Measurements from ENCODE around the gene PJVK. TPM values are rescaled to one million over a fixed set of nuclear protein-coding genes. Genes with fewer than 3 reads are reported as not detected.
A peak's percentile ranks its signal among the peaks of the same experiment; 100 is the strongest.
"Not testable (repeated sequence)": the region's sequence is repeated elsewhere in the genome, so short reads cannot be mapped to it uniquely, and the experiment has no call there.

PJVK gene
- total RNA-seq, 6 donors from 2014 or later, result 1.7 to 3.7 (median 2.1) TPM; not detected in 1

DNA sequence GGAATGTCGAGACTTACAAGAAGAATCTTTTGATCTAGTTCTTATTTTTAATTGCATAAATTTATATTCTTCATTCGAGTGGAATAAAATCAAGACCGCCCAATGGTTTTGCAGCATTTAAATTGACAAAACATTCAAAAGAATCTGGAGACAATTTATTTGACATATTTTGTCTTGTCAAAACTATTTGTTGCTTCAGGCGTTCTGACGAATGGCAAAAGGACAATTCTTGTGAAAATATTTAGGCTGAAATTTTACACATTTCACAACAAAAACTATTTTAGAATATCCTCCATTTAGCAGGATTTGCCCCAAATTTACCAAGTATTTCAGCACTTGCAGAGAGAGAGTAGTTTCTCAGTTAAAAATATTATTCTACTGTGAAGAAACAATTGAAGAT lies 41.9 kb upstream of the PJVK start:
- no peak for DNase-seq
- WGBS, 2 donors, result 88 to 91% methylated on average over 5 of the region's 5 CpGs
- no peak for TF ChIP-seq POLR2AphosphoS5 (IDR thresholded peaks at IDR 0.05)
- TF ChIP-seq, protein P1, sequence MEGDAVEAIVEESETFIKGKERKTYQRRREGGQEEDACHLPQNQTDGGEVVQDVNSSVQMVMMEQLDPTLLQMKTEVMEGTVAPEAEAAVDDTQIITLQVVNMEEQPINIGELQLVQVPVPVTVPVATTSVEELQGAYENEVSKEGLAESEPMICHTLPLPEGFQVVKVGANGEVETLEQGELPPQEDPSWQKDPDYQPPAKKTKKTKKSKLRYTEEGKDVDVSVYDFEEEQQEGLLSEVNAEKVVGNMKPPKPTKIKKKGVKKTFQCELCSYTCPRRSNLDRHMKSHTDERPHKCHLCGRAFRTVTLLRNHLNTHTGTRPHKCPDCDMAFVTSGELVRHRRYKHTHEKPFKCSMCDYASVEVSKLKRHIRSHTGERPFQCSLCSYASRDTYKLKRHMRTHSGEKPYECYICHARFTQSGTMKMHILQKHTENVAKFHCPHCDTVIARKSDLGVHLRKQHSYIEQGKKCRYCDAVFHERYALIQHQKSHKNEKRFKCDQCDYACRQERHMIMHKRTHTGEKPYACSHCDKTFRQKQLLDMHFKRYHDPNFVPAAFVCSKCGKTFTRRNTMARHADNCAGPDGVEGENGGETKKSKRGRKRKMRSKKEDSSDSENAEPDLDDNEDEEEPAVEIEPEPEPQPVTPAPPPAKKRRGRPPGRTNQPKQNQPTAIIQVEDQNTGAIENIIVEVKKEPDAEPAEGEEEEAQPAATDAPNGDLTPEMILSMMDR (IDR thresholded peaks at IDR 0.05), result no peak
- TF ChIP-seq POLR2A (IDR thresholded peaks at IDR 0.05), result no peak
- no peak for TF ChIP-seq EP300 (IDR thresholded peaks at IDR 0.05)
- no peaks in the 10 kb centered on the region for H3K36me3 ChIP-seq
- H3K27me3 ChIP-seq, result no peaks in the 10 kb centered on the region
- ATAC-seq (ENCODE audit: low FRiP score in 2 of 2), result no peak
- peaks cover 4 to 10% (median 4%) of the 10 kb centered on the region in 4 donors for H3K4me1 ChIP-seq
- H3K27ac ChIP-seq, result no peak overlapping the region
- no peak overlapping the region for H3K4me3 ChIP-seq
- H3K9me3 ChIP-seq, result no peaks in the 10 kb centered on the region

DNA sequence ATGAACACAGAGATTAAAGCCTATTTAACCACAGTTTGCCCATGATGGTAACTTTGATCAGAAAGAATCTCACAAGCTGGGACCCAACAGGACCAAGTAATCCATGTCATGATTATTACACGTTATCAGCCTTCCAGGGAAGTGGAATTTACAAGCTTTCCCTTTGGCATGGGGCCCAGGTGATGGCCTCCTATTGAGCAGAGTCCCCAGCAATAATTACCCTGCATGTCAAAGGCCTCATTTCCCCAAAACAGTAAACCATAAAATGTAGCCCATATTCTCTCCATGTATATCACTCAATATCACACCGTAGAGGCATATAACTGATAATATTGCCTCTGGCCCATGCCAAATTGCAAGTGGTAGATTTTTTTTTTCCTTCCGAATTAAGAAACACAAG lies 39.1 kb upstream of the PJVK start:
- DNase-seq, result no peak
- Histone ChIP-seq H3K27me3 (no peaks in the 10 kb centered on the region), H3K9me3 (no peaks in the 10 kb centered on the region), H3K4me3 (no peak overlapping the region), H3K27ac (no peak overlapping the region), H3K4me1 (peaks cover 8 to 12% (median 12%) of the 10 kb centered on the region in 4 donors), H3K36me3 (no peaks in the 10 kb centered on the region)
- TF ChIP-seq, protein P1 (IDR thresholded peaks at IDR 0.05), result no peak
- TF ChIP-seq EP300 (IDR thresholded peaks at IDR 0.05), result no peak
- WGBS, 2 donors, result 93% methylated on average over 2 to 3 of the region's 3 CpGs
- ATAC-seq (ENCODE audit: low FRiP score in 2 of 2), result no peak

DNA sequence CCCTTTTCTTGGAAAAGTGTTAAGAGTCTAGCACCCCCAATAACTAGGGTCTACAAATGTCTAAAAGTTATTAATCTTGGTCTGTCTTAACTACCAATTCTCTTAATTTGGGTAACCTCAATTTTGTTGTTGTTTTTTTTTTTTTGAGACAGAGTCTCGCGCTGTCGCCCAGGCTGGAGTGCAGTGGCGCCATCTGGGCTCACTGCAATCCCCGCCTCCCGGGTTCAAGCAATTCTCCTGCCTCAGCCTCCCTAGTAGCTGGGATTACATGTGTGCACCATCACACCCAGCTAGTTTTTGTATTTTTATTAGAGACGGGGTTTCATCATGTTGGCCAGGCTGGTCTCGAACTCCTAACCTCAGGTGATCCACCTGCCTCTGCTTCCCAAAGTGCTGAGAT lies 38.7 kb upstream of the PJVK start:
- peaks cover 8 to 12% (median 12%) of the 10 kb centered on the region in 4 donors for H3K4me1 ChIP-seq
- DNase-seq, result not testable (repeated sequence)

DNA sequence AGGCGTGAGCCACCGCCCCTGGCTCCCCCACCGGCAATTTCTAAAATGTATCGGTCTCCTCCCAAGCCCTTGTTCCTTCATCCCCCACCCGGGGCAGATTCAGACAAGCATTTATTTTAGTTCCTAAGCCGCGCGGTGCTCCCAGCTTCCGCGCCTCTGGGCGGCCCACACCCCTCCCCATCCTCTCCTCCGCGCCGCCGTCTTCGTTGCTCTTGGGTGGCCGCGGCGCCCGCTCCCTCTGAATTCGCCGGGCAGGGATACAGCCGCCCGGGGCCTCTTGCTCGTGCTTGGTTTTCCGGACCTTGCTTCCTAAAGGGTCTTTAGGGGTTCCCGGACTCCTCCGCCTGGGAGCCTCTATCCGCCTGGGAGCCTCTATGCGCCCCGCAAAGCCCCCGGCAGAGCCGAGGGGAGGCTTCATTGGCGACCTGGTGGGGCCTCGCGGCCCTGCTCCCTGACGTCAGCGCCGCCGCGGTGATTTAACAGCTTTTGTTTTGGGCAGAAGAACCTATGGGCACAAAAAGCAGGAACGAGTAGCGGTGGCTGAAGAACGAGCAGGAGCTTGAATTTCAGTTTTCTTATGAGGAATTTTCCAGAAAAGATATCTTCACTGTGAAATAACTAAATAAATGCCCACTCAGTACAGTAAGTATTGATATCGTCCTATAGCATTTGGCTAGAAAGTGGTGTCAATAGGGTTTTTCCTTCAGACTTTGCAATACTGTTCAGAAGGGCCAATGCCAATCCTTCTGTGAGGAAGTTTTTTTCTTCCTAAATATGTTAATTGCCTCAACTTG lies 37.5 kb upstream of the PJVK start:
- Histone ChIP-seq H3K9me3 (no peaks in the 10 kb centered on the region), H3K27ac (peak overlapping the region; percentile 89 to 94 (median 92)), H3K4me3 (peak overlapping the region; percentile 30 to 65 (median 62)), H3K36me3 (no peaks in the 10 kb centered on the region), H3K27me3 (no peaks in the 10 kb centered on the region), H3K4me1 (peaks cover 8 to 12% (median 12%) of the 10 kb centered on the region in 4 donors)
- peak; percentile 85 to 93 for DNase-seq
- TF ChIP-seq EP300 (IDR thresholded peaks at IDR 0.05) (no peak), POLR2AphosphoS5 (IDR thresholded peaks at IDR 0.05) (peak in 1 of 2 donors; percentile 40), POLR2A (IDR thresholded peaks at IDR 0.05) (peak in 1 of 4 donors; percentile 67)
- TF ChIP-seq, protein P1 (IDR thresholded peaks at IDR 0.05), result peak in 4 of 6 experiments; percentile 9 to 39 (median 23)
- peak; percentile 92 to 95 for ATAC-seq (ENCODE audit: low FRiP score in 2 of 2)
- 1% methylated on average over 25 to 45 of the region's 45 CpGs for WGBS, 2 donors

More for the DNA sequence above, 38.7 kb upstream of the PJVK start:
- H3K27me3 ChIP-seq; H3K27ac ChIP-seq; H3K36me3 ChIP-seq; ATAC-seq (ENCODE audit: low FRiP score in 2 of 2); H3K4me3 ChIP-seq; H3K9me3 ChIP-seq: not testable (repeated sequence)
- 95 to 97% methylated on average over 8 of the region's 8 CpGs for whole genome bisulfite sequencing, 2 donors

DNA sequence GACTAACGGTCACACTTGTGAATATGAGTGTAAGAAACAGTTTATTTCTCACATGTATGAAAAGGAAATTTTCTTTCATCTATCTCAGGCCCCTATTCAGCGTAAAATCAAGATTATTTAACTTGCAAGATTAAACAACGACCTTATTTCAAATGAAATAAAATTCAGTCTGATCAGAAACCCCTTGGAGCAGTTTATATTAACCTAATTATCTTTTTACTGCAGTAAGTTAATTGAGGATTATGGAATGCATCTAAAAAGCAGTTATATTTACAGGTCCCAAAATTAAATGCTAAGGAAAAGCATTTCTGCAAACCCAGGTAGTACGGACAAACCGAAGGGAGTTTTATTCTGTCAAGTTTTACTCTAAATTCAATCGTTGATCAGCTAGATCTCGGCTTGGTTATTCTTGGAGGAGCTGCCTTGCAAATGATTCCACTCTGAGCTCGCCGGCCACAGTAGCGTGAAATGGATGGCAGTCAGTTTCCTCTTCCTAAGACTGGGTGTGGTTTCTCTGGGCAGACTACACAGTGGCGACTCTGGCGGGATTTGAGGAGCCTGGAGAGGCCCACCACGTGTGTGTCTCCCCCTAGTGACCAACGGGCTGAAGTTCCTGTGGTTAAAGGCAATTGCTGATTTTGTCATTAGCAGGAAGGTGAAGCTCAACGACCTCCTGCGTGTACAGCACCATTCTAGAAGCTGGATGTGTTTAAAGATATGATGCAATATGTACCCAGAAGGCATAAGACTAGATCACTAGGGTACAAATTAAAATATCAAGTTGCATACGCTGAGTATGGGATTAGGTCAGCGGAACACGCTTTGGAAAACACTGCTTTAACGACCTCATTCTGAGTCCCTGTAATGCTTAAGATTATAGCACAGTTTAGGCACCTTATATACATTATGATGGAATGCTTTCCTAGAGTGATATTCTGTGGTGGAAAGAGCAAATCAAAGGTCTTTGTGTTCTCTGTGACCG lies 36.6 kb upstream of the PJVK start:
- no peaks in the 10 kb centered on the region for H3K9me3 ChIP-seq
- 14% methylated on average over 17 to 21 of the region's 21 CpGs for WGBS, 2 donors
- peak overlapping the region; percentile 30 to 65 (median 62) for H3K4me3 ChIP-seq
- peak overlapping the region; percentile 89 to 94 (median 92) for H3K27ac ChIP-seq
- ATAC-seq (ENCODE audit: low FRiP score in 2 of 2), result peak; percentile 97 to 98
- H3K4me1 ChIP-seq, result peaks cover 8 to 12% (median 12%) of the 10 kb centered on the region in 4 donors
- peak in 1 of 2 donors; percentile 96 for DNase-seq
- H3K27me3 ChIP-seq, result no peaks in the 10 kb centered on the region
- H3K36me3 ChIP-seq, result no peaks in the 10 kb centered on the region
- no peak for TF ChIP-seq EP300 (IDR thresholded peaks at IDR 0.05)
- peak; percentile 19 to 69 for TF ChIP-seq POLR2AphosphoS5 (IDR thresholded peaks at IDR 0.05)
- TF ChIP-seq, protein P1 (IDR thresholded peaks at IDR 0.05), result peak; percentile 84 to 93 (median 87)
- TF ChIP-seq POLR2A (IDR thresholded peaks at IDR 0.05), result peak in 2 of 4 donors; percentile 26 to 49
